ENCODE data around the gene CTU2. TPM values are rescaled to one million over a fixed set of nuclear protein-coding genes. Genes with fewer than 3 reads are reported as not detected.
A peak's percentile ranks its signal among the peaks of the same experiment; 100 is the strongest.

CTU2 gene
- total RNA-seq, 4 donors from 2014 or later = 0.88 to 20.3 (median 14.6) TPM

- intact Hi-C loops (cut with DNase I; ENCODE audit: low total_unique reads) = loop anchor here (5.0 kb wide), 1 partner anchor 46 kb away; the partner anchor contains the start of gene PIEZO1
- TF ChIP-seq POLR2A (IDR thresholded peaks at IDR 0.05) = no peak
- H3K4me1 ChIP-seq = peaks cover 6 to 17% of the 10 kb centered on the region in 2 donors
Observed at GRCh38 chr16:88741368-88741767, 35.1 kb downstream of the CTU2 start.

DNA sequence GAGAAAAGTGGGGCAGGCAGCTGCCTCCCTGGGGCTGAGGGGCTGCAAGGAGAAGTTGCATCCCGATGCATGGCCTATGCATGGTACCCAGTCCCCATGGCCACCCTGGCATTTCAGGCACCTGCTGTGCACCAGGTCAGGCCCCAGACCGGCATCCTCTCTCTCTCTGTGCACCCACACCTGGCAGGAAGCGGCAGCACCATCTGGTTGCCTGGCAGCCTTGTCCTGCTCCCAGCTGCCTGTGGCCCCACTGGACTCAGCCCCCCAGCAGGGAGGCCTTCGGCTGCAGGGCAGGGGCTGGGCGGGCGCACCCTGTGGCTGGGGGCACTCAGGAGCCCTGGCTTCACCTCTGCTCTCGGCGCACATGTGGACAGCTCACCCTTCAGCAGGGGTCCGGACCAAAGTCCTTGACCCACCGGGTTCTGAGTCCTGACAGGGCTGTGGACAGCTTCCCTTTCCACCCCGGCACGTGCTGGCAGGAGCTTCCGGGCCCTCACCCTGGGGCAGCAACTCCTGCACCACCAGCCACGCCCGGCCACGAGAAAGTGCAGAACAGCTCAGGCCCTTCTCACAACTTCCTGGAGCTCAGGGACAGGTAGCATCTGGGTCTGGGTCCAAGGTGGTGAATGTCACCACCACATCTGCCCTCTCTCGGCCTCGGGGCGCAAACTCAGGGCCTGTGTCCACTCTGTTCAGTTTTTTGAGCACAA is 36.7 kb downstream of the CTU2 start:
- H3K4me1 ChIP-seq = peaks cover 6 to 19% of the 10 kb centered on the region in 2 donors
- intact Hi-C loops (cut with DNase I; ENCODE audit: low total_unique reads) = loop anchor here (5.0 kb wide), 1 partner anchor 44 kb away; the partner anchor contains the start of gene PIEZO1
- no peak for TF ChIP-seq POLR2A (IDR thresholded peaks at IDR 0.05)
- TF ChIP-seq, protein P1, sequence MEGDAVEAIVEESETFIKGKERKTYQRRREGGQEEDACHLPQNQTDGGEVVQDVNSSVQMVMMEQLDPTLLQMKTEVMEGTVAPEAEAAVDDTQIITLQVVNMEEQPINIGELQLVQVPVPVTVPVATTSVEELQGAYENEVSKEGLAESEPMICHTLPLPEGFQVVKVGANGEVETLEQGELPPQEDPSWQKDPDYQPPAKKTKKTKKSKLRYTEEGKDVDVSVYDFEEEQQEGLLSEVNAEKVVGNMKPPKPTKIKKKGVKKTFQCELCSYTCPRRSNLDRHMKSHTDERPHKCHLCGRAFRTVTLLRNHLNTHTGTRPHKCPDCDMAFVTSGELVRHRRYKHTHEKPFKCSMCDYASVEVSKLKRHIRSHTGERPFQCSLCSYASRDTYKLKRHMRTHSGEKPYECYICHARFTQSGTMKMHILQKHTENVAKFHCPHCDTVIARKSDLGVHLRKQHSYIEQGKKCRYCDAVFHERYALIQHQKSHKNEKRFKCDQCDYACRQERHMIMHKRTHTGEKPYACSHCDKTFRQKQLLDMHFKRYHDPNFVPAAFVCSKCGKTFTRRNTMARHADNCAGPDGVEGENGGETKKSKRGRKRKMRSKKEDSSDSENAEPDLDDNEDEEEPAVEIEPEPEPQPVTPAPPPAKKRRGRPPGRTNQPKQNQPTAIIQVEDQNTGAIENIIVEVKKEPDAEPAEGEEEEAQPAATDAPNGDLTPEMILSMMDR (IDR thresholded peaks at IDR 0.05) = no peak
- no peak overlapping the region for H3K27ac ChIP-seq
- no peaks in the 10 kb centered on the region for H3K36me3 ChIP-seq
- no peak overlapping the region for H3K4me3 ChIP-seq
- no peaks in the 10 kb centered on the region for H3K9me3 ChIP-seq
- no peak for DNase-seq
- no peaks in the 10 kb centered on the region for H3K27me3 ChIP-seq

More at GRCh38 chr16:88741368-88741767, 35.1 kb downstream of the CTU2 start:
- no peaks in the 10 kb centered on the region for H3K9me3 ChIP-seq
- H3K36me3 ChIP-seq = no peaks in the 10 kb centered on the region
- H3K4me3 ChIP-seq = no peak overlapping the region
- H3K27me3 ChIP-seq = no peaks in the 10 kb centered on the region
- no peak overlapping the region for H3K27ac ChIP-seq
- DNase-seq = no peak

DNA sequence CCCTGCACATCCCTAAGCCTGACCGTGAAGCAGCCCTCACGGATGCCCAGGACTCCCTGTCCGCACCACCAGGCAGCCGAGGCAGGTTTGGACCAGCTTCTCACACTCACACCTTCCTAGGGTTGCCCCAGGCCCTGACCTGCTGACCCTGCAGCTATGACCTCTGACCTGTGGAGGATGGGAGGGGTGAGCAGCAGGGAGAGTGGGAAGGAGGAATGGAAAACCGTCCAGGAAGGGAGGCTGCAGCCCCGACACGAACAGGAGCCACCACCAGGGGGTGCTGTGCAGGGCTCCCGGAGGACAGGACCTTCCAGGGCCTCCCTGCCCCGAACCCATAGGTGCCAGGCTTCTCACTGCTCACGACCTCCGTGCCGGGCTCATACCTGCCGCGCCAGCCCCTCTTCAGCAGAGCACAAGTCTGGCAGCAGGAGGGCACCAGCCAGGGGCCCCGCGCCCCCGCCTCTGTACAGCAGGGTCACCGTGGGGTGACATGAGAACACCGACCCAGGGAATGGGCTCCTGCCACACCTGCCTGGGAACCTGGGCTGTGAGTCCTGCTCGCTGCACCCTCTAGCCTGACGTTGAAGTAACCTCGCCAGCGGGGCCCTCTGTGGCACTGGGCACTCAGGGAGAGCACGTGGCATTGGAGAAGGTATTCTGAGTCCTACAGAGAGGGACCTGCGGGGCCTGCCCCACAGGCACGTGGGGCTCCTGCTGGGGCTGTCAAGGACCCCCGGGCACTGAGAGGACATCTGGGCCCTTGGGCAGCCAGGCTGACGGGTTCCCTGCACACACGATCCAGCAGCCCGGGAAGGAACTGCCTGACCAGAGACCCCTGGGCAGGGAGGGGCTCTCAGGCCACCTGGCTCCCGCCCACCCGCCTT is 37.6 kb downstream of the CTU2 start:
- Histone ChIP-seq H3K36me3 (no peaks in the 10 kb centered on the region), H3K4me3 (no peak overlapping the region), H3K27ac (peak overlapping the region; percentile 27 to 41), H3K9me3 (no peaks in the 10 kb centered on the region), H3K27me3 (no peaks in the 10 kb centered on the region), H3K4me1 (peaks cover 6 to 19% of the 10 kb centered on the region in 2 donors)
- TF ChIP-seq POLR2A (IDR thresholded peaks at IDR 0.05) = peak in 1 of 2 donors; percentile 17
- TF ChIP-seq, protein P1 (IDR thresholded peaks at IDR 0.05) = peak; percentile 76 to 85 (median 81)
- intact Hi-C loops (cut with DNase I; ENCODE audit: low total_unique reads) = loop anchor here (5.0 kb wide), 1 partner anchor 43 kb away; the partner anchor contains the start of gene PIEZO1
- DNase-seq = peak; percentile 77 to 78

- Histone ChIP-seq H3K4me3 (no peak overlapping the region), H3K36me3 (no peaks in the 10 kb centered on the region), H3K27me3 (no peaks in the 10 kb centered on the region), H3K4me1 (peaks cover 6 to 19% of the 10 kb centered on the region in 2 donors), H3K27ac (peak overlapping the region in 1 of 2 donors; percentile 41), H3K9me3 (no peaks in the 10 kb centered on the region)
- TF ChIP-seq POLR2A (IDR thresholded peaks at IDR 0.05) = no peak
- TF ChIP-seq, protein P1 (IDR thresholded peaks at IDR 0.05) = no peak
- intact Hi-C loops (cut with DNase I; ENCODE audit: low total_unique reads) = loop anchor here (5.0 kb wide), 1 partner anchor 42 kb away; the partner anchor contains the start of gene PIEZO1
- no peak for DNase-seq
Observed at GRCh38 chr16:88744577-88745521, 38.5 kb downstream of the CTU2 start.

- peaks cover 6 to 19% of the 10 kb centered on the region in 2 donors for H3K4me1 ChIP-seq
- TF ChIP-seq POLR2A (IDR thresholded peaks at IDR 0.05) = no peak
- TF ChIP-seq, protein P1 (IDR thresholded peaks at IDR 0.05) = no peak
- no peaks in the 10 kb centered on the region for H3K9me3 ChIP-seq
- H3K36me3 ChIP-seq = no peaks in the 10 kb centered on the region
- peak; percentile 75 to 76 for DNase-seq
- no peaks in the 10 kb centered on the region for H3K27me3 ChIP-seq
- no peak overlapping the region for H3K4me3 ChIP-seq
- H3K27ac ChIP-seq = peak overlapping the region; percentile 67 to 74
- intact Hi-C loops (cut with DNase I; ENCODE audit: low total_unique reads) = no loop called here
Observed at GRCh38 chr16:88746506-88746905, 40.2 kb downstream of the CTU2 start.
